Breast epithelium (tissue), 3 donors: ENCODE results near the gene RP2.

Source experiments
- CTCF ChIP-seq, 3 donors: fragments of 450-650 bp; IDR thresholded peaks; one replicate each; pipeline ENCODE4 v1.5.1; 2016 to 2017; ENCODE audit warnings: antibody characterized with exemption in 3 of 3, mild to moderate bottlenecking in 3 of 3, moderate library complexity in 3 of 3
- POLR2A ChIP-seq: fragments of 450-650 bp; IDR thresholded peaks from one replicate; pipeline ENCODE4 v1.6.1; 2016; ENCODE audit warnings: antibody characterized with exemption, mild to moderate bottlenecking, moderate library complexity

GRCh38 chrX:46838974-46839480 is 2.2 kb downstream of the RP2 start:
- TF ChIP-seq CTCF (IDR thresholded peaks at IDR 0.05) (no peak), POLR2A (no peak)
